Epithelial cell of proximal tubule (primary cell): ENCODE data around the gene AUH. TPM values are rescaled to one million over a fixed set of nuclear protein-coding genes. Genes with fewer than 3 reads are reported as not detected.

Experiments
- DNase-seq: peaks from one replicate; pipeline ENCODE4 v3.0.0-alpha.2; 2011; ENCODE audit warnings: low read depth
- H3K4me3 ChIP-seq: 2 replicates; pipeline ENCODE4 v1.5.1; 2011; ENCODE audit warnings: low read depth, mild to moderate bottlenecking, low read length
- total RNA-seq: library from RNA; depleted of rRNA; stranded (reverse); fragments of >200 nt; gene quantifications from 2 replicates; pipeline ENCODE4 v1.2.3, GENCODE V29; 2015
- TF ChIP-seq, protein P1 (sequence below): conservative IDR thresholded peaks from 2 replicates; pipeline ENCODE4 v1.5.1; 2012; ENCODE audit warnings: low read depth, mild to moderate bottlenecking, low read length

AUH gene
- total RNA-seq, 1 donor from 2014 or later, result 16.8 TPM

DNA sequence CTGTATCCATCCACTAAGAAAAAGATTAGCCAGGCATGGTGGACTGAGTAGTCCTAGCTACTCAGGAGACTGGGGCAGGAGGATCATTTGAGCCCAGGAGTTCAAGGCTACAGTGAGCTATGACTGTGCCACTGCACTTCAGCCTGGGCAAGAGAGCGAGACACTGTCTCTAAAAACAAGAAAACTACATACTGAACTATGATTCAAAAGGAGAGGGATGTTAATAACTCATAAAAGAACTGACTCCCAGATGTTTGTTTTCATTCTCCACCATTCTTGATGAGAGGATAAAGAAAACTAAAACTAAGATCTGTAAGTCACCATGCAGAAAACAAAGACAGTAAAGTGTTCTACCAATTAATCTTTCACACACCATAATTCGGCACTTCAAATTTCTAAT, 53.5 kb downstream of the AUH start:
- no peak for DNase-seq
- no peak overlapping the region for H3K4me3 ChIP-seq
- TF ChIP-seq, protein P1, sequence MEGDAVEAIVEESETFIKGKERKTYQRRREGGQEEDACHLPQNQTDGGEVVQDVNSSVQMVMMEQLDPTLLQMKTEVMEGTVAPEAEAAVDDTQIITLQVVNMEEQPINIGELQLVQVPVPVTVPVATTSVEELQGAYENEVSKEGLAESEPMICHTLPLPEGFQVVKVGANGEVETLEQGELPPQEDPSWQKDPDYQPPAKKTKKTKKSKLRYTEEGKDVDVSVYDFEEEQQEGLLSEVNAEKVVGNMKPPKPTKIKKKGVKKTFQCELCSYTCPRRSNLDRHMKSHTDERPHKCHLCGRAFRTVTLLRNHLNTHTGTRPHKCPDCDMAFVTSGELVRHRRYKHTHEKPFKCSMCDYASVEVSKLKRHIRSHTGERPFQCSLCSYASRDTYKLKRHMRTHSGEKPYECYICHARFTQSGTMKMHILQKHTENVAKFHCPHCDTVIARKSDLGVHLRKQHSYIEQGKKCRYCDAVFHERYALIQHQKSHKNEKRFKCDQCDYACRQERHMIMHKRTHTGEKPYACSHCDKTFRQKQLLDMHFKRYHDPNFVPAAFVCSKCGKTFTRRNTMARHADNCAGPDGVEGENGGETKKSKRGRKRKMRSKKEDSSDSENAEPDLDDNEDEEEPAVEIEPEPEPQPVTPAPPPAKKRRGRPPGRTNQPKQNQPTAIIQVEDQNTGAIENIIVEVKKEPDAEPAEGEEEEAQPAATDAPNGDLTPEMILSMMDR, result no peak

DNA sequence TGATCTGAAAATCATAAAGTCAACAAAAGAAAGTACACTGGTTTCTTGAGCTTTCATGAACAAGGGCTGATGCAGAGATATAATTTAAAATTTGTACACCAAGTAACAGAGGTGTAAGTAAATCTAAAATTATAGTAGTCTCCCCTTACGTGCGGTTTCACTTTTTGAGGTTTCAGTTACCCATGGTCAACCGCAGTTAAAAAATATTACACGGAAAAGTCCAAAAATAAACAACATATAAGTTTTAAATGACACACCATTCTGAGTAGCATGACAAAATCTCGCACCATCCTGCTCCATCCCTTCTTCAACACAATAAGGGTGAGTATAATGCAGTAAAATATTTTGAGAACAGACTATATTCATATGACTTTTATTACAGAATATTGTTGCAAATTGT, 54.4 kb downstream of the AUH start:
- no peak for DNase-seq
- no peak overlapping the region for H3K4me3 ChIP-seq
- TF ChIP-seq, protein P1, result no peak

DNA sequence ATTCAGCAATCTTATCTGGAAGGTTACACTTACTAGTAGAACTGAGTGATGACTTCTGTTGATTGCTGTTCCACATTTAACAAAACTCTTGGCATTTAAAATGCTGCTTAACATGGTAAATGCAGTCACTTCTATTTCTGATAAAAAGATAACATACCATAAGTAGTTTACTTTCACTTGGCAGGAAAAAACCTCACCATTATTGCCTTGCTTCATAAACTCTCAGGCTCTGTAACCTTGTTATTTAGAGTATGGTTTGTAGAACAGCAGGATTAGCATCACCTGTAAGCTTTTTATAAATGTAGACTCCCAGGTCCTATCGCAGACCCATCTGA, 55.5 kb downstream of the AUH start:
- no peak for DNase-seq
- TF ChIP-seq, protein P1, result no peak

DNA sequence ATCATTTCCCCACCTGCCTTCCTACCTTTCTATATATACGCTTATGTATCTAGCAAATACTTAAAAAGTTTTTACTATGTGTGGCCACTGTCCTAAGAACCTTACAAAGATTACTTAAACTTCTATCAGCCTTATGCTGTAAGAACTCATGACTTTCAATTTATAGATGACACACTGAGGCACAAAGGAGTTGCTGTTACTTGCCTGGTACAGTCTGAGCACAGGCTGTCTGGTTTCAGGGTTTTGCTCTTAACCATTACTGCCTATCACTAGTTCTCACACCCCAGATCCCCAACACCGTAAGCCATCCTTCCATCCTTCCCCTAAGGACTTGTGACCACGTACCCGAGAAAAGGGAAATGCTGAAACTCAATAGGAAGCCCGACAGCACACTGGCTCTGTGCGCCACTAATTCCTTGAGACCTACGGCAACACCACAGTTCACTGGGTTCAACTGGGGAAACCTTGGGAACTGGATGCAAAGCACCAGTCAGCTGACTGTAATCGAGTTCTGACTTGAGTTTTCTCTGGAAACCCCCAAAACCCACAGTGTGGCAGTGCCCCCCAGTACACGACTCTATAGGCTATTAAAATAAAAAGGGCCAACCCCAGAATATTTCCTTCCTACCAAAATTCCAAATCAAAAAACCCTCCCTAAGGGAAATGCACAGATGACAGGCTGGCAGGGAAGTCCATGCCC, 56.0 kb downstream of the AUH start:
- DNase-seq, result no peak
- TF ChIP-seq, protein P1, result no peak
- H3K4me3 ChIP-seq, result no peak overlapping the region

More for the DNA sequence above, 55.5 kb downstream of the AUH start:
- no peak overlapping the region for H3K4me3 ChIP-seq

DNA sequence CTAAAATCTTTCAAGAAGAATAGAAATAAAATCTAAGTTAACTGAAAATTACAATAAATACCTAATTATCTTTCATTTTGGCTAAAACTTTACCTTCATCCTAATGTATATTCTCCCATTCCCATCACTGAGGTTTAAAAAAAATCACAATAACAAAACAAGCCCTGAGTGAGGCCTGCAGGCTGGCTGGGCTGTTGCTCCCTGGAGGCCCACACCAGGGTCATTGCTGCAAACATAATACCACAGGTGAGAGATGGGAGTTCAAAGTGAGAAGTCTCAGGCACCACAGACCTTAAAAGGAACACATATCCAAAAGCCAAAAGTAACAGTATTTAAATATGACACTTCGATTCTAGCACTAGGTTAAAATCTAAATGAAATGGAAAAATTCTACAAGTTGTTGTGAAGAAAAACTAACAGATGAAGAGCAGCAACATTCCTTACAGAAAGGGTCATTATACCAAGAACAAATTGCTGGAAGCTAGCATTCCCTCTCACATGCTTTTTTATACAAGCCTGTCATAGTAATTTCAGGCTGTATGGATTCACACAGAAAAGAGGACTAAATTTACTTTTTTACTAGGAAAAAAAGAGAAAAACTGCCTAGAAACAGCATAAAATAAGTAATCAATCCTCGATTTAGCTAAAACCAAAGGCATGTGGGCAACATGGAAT, 57.8 kb downstream of the AUH start:
- no peak for DNase-seq
- H3K4me3 ChIP-seq, result no peak overlapping the region
- TF ChIP-seq, protein P1, result no peak

DNA sequence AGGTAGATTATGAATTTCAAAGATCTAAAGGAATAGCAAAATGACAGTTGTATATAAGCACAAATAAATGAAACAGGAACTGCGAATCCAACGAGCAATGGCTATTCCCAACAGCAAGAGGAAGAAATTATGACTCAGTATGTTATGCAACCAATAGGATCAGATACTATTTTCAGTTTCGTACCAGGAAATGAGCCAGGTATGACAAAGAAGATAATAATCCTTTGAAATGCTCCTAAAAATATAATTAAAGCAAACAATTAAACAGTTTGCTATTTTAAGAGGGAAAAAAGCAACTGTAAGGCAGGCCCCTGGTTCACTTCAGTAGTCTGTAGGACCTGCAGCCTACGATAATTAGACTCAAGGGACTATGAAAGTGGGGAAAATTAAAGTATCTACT, 58.9 kb downstream of the AUH start:
- TF ChIP-seq, protein P1, result no peak
- H3K4me3 ChIP-seq, result no peak overlapping the region
- DNase-seq, result peak; percentile 42

DNA sequence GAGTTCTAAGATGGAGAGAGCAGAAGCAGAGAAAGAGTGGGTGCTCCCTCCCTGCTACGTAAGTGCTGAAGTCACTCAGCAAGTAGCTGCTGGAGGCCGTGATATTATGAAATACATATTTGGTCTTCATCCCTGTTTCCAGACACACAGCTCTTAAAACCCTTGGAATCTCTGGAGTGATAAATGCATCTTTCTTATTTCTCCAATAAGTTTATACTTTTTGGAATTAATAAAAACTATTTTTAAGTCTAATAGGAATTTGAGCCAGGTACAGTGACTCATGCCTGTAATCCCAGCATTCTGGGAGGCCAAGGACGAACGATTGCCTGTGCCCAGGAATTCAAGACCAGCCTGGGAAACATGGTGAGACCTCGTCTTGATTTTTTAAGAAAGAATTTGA, 60.6 kb downstream of the AUH start:
- TF ChIP-seq, protein P1, result no peak
- no peak overlapping the region for H3K4me3 ChIP-seq
- DNase-seq, result no peak
